ENCODE results near the gene BAHD1. TPM values are rescaled to one million over a fixed set of nuclear protein-coding genes. Genes with fewer than 3 reads are reported as not detected.

The BAHD1 gene
- total RNA-seq, 1 donor from 2014 or later: 10.6 TPM

- no peaks in the 10 kb centered on the region for H3K9me3 ChIP-seq
- intact Hi-C loops (cut with DNase I): no loop called here
- H3K27ac ChIP-seq: peak overlapping the region in 1 of 2 donors; percentile 0
Observed at GRCh38 chr15:40420071-40420713, 20.6 kb upstream of the BAHD1 start.

DNA sequence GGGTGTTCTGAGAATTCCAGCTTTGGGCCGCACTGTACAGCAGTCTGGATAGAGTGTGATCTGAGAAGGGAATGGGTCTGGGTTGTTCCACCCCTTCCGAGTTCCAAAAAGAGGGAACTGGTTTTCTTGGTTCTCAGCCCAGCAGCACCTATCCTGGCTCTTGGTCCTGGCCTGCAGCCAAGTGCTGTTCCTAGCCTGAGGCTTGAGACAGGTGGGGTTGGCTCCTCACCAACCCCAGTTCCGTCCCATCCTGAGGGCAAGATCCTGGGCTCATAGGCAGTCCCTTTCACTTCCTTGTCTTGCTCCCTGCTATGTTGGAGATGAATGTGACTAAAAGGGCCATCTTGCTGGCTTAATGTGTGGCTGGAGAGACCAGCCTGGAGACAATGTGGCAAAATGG is 20.0 kb upstream of the BAHD1 start:
- peaks cover 5 to 13% of the 10 kb centered on the region in 2 donors for H3K4me1 ChIP-seq
- no peak for TF ChIP-seq CTCF (IDR thresholded peaks at IDR 0.05)
- DNase-seq (ENCODE audit: low spot score in 2 of 2): no peak
- no peaks in the 10 kb centered on the region for H3K27me3 ChIP-seq
- no peak overlapping the region for H3K4me3 ChIP-seq
- H3K27ac ChIP-seq: peak overlapping the region in 1 of 2 donors; percentile 0
- H3K9me3 ChIP-seq: no peaks in the 10 kb centered on the region
- peaks cover 15 to 23% of the 10 kb centered on the region in 2 donors for H3K36me3 ChIP-seq
- intact Hi-C loops (cut with DNase I): no loop called here

More at GRCh38 chr15:40420071-40420713, 20.6 kb upstream of the BAHD1 start:
- no peak for TF ChIP-seq CTCF (IDR thresholded peaks at IDR 0.05)
- Histone ChIP-seq H3K27me3 (no peaks in the 10 kb centered on the region), H3K4me1 (peaks cover 5 to 13% of the 10 kb centered on the region in 2 donors), H3K36me3 (peaks cover 21 to 26% of the 10 kb centered on the region in 2 donors), H3K4me3 (no peak overlapping the region)
- DNase-seq (ENCODE audit: low spot score in 2 of 2): no peak

DNA sequence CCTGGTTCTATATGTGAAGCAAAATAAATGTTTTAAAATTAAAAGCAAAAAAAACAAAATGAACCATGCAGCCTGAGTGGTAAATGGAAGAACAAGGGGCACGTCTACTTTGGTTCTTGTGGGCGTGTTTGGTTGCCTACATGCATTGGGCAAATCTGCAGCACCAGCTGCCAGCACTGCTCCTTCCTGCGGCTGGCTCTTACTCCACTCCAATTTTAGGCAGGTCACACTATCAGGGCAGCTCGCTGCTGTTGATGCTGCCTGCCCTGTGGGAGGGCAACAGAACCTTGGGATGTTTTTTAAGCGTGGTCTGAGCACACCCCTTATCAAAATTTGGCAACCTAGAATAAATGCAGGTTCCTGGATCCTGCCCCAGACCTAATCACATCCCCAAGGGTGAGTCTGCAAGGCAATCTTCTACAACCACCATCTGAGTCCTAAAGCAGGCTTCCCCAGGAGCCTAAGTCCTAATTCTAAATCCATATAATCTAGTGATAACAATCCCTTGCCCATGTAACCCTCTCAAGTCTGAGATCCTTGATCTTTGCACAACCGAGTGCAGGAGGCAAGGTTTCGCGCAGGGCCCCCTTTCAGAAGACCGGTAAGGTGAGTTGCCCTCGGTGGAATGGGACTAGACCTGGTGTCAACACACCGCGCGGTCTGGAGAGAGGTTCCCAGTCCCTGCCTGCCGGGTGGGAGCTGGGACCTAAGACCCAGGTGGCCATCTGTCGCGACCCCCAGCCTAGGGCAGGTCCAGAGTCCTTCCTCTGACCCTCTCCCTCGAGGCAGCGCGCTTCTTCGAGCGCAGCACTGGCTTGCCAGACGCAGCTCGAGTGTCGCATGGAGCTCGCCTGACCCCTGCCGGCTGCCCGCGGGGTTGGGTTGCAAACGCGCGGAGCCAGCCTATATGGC is 19.3 kb upstream of the BAHD1 start:
- peaks cover 10 to 16% of the 10 kb centered on the region in 2 donors for H3K36me3 ChIP-seq
- peak overlapping the region in 1 of 2 donors; percentile 45 for H3K4me3 ChIP-seq
- H3K9me3 ChIP-seq: no peaks in the 10 kb centered on the region
- peak; percentile 94 to 97 (median 94) for TF ChIP-seq CTCF (IDR thresholded peaks at IDR 0.05)
- intact Hi-C loops (cut with DNase I): loop anchor here (1.0 to 2.0 kb wide), 4 partner anchors 77 to 205 kb away; no protein-coding TSS in a partner anchor
- no peaks in the 10 kb centered on the region for H3K27me3 ChIP-seq
- DNase-seq (ENCODE audit: low spot score in 2 of 2): peak in 1 of 2 donors; percentile 81
- peaks cover 5 to 13% of the 10 kb centered on the region in 2 donors for H3K4me1 ChIP-seq
- H3K27ac ChIP-seq: no peak overlapping the region

DNA sequence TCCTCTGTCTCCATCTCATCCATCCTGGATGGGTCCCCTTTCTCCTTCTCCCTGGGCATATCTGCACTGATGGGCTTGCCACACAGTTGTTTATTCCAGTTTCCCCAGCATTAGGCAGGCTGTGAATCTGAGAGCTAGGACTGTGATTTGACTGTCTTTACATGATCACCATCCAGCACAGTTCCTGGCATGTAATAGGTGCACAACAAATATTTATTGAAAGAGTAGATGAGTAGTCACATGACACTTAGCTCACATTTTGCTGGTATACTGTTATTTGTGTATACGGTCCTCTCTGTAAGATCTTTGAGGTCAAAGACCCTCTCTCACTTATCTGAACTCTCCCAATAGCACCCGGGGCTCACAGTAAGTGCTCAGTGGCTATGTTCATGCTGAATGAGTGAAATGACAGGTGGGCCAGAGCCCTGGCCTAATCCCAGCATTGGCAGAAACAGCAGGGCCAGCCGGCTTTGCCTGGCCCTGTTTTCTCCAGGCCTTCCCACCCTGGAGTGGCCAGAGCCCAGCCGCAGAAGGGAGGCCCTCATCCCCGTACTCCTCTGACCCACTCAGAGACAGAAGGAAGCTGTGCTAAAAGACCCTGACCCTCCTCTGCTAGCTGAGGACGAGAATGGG is 16.2 kb upstream of the BAHD1 start:
- Histone ChIP-seq H3K27ac (no peak overlapping the region), H3K4me1 (peaks cover 5 to 13% of the 10 kb centered on the region in 2 donors), H3K9me3 (no peaks in the 10 kb centered on the region), H3K27me3 (no peaks in the 10 kb centered on the region), H3K4me3 (no peak overlapping the region), H3K36me3 (peaks cover 0 to 3% of the 10 kb centered on the region in 2 donors)
- no peak for TF ChIP-seq CTCF (IDR thresholded peaks at IDR 0.05)
- intact Hi-C loops (cut with DNase I): no loop called here
- no peak for DNase-seq (ENCODE audit: low spot score in 2 of 2)

GRCh38 chr15:40425681-40426080 is 15.1 kb upstream of the BAHD1 start:
- no peaks in the 10 kb centered on the region for H3K9me3 ChIP-seq
- no peak for TF ChIP-seq CTCF (IDR thresholded peaks at IDR 0.05)
- no peak for DNase-seq (ENCODE audit: low spot score in 2 of 2)
- no peak overlapping the region for H3K4me3 ChIP-seq
- H3K36me3 ChIP-seq: peaks cover 0 to 3% of the 10 kb centered on the region in 2 donors
- intact Hi-C loops (cut with DNase I): no loop called here
- H3K27me3 ChIP-seq: no peaks in the 10 kb centered on the region
- H3K27ac ChIP-seq: no peak overlapping the region
- peaks cover 5 to 13% of the 10 kb centered on the region in 2 donors for H3K4me1 ChIP-seq
